CD8-positive, alpha-beta memory T cell (primary cell): Measurements from ENCODE around the gene ASTN2. TPM values are rescaled to one million over a fixed set of nuclear protein-coding genes. Genes with fewer than 3 reads are reported as not detected.
"Not testable (repeated sequence)": the region's sequence is repeated elsewhere in the genome, so short reads cannot be mapped to it uniquely, and the experiment has no call there.

Experiments
- CTCF ChIA-PET: fragments of 350-600 bp; sonication (Branson Sonifier 250); formaldehyde crosslinking; loops from one replicate; lab custom pipeline; 2021; ENCODE audit warnings: antibody characterized with exemption; lab: Charles Lee
- POLR2A ChIA-PET: fragments of 350-600 bp; sonication (Branson Sonifier 250); formaldehyde crosslinking; loops from one replicate; lab custom pipeline; 2021; ENCODE audit warnings: antibody characterized with exemption; lab: Charles Lee
- DNase-seq, 5 donors: peaks; one replicate each; pipeline versions ENCODE4 v3.0.0 to v3.0.0-alpha.2; 2020 to 2022; ENCODE audit warnings: mixed read lengths in 1 of 5
- H3K27ac ChIP-seq: one replicate; pipeline ENCODE4 v1.7.0; 2013; ENCODE audit warnings: low read depth, mild to moderate bottlenecking, low read length, moderate library complexity
- H3K27me3 ChIP-seq: 2 replicates; pipeline ENCODE4 v1.7.0; 2013; ENCODE audit warnings: low read length, mild to moderate bottlenecking; ENCODE audit not compliant: insufficient read depth, poor library complexity, severe bottlenecking
- H3K36me3 ChIP-seq: 2 replicates; pipeline ENCODE4 v1.7.0; 2013; ENCODE audit warnings: mild to moderate bottlenecking, low read length, moderate library complexity; ENCODE audit not compliant: insufficient read depth
- H3K4me1 ChIP-seq: 2 replicates; pipeline ENCODE4 v1.7.0; 2013; ENCODE audit warnings: mild to moderate bottlenecking, low read length, moderate library complexity; ENCODE audit not compliant: insufficient read depth
- H3K4me3 ChIP-seq: 2 replicates; pipeline ENCODE4 v1.7.0; 2013; ENCODE audit warnings: mild to moderate bottlenecking, low read length
- H3K9me3 ChIP-seq: 2 replicates; pipeline ENCODE4 v1.7.0; 2013; ENCODE audit warnings: mild to moderate bottlenecking, low read length
- H3K27ac Mint-ChIP-seq, 8 donors: one replicate each; pipeline ENCODE4 v1.8.0; 2020 to 2021; ENCODE audit warnings: mixed read lengths in 8 of 8, mild to moderate bottlenecking in 6 of 8, inconsistent platforms in 3 of 8, moderate library complexity in 3 of 8
- H3K27me3 Mint-ChIP-seq, 2 donors: one replicate each; pipeline ENCODE4 v1.8.0; 2020 to 2021; ENCODE audit warnings: mixed read lengths in 2 of 2, mild to moderate bottlenecking in 1 of 2, moderate library complexity in 1 of 2
- H3K36me3 Mint-ChIP-seq, 3 donors: one replicate each; pipeline ENCODE4 v1.8.0; 2020 to 2021; ENCODE audit warnings: mixed read lengths in 3 of 3, inconsistent platforms in 1 of 3, mild to moderate bottlenecking in 1 of 3
- H3K4me1 Mint-ChIP-seq, 3 donors: one replicate each; pipeline ENCODE4 v1.8.0; 2020 to 2021; ENCODE audit warnings: mixed read lengths in 3 of 3, inconsistent platforms in 1 of 3, mild to moderate bottlenecking in 1 of 3
- H3K4me3 Mint-ChIP-seq, 7 donors: one replicate each; pipeline ENCODE4 v1.8.0; 2020 to 2021; ENCODE audit warnings: mixed read lengths in 7 of 7, mild to moderate bottlenecking in 6 of 7, moderate library complexity in 4 of 7, inconsistent platforms in 2 of 7
- H3K9me3 Mint-ChIP-seq, 5 donors: one replicate each; pipeline ENCODE4 v1.8.0; 2020 to 2022; ENCODE audit warnings: mixed read lengths in 5 of 5, mild to moderate bottlenecking in 3 of 5, moderate library complexity in 2 of 5, inconsistent platforms in 1 of 5
- polyA plus RNA-seq: library from polyadenylated mRNA; unstranded; fragments of 300-500 nt; fragmentation: Illumina TruSeq; gene quantifications from one replicate; pipeline ENCODE4 v1.2.3, GENCODE V29; 2021
- total RNA-seq, 2 experiments: library from RNA; stranded (reverse); gene quantifications; one replicate each; pipeline ENCODE4 v1.2.3, GENCODE V29; 2021

The ASTN2 gene
- total and polyA plus RNA-seq, 3 experiments from 2014 or later = 4.1 to 4.8 (median 4.2) TPM

- POLR2A ChIA-PET = no interaction called here
Measured at GRCh38 chr9:116901260-116901659, 513.6 kb downstream of the ASTN2 start.

GRCh38 chr9:116900543-116900942, 514.3 kb downstream of the ASTN2 start:
- H3K4me1 Mint-ChIP-seq = no peaks in the 10 kb centered on the region
- no peaks in the 10 kb centered on the region for H3K36me3 ChIP-seq
- H3K4me3 Mint-ChIP-seq = no peak overlapping the region
- H3K9me3 Mint-ChIP-seq = peaks cover 3 to 14% (median 10%) of the 10 kb centered on the region in 5 donors
- CTCF ChIA-PET = no interaction called here
- H3K9me3 ChIP-seq = no peaks in the 10 kb centered on the region
- DNase-seq = no peak
- H3K4me3 ChIP-seq = no peak overlapping the region
- no peaks in the 10 kb centered on the region for H3K27me3 ChIP-seq
- H3K27ac ChIP-seq = no peak overlapping the region
- peaks cover 3% of the 10 kb centered on the region in 2 donors for H3K27me3 Mint-ChIP-seq
- no peaks in the 10 kb centered on the region for H3K36me3 Mint-ChIP-seq
- POLR2A ChIA-PET = no interaction called here
- no peaks in the 10 kb centered on the region for H3K4me1 ChIP-seq
- H3K27ac Mint-ChIP-seq = no peak overlapping the region

More at GRCh38 chr9:116901260-116901659, 513.6 kb downstream of the ASTN2 start:
- no peak overlapping the region for H3K4me3 ChIP-seq
- Mint-ChIP-seq H3K4me1 (no peaks in the 10 kb centered on the region), H3K9me3 (peaks cover 2 to 14% (median 10%) of the 10 kb centered on the region in 5 donors), H3K4me3 (no peak overlapping the region), H3K27ac (no peak overlapping the region), H3K36me3 (no peaks in the 10 kb centered on the region), H3K27me3 (peaks cover 3 to 7% of the 10 kb centered on the region in 2 donors)
- H3K27me3 ChIP-seq = no peaks in the 10 kb centered on the region
- no peaks in the 10 kb centered on the region for H3K4me1 ChIP-seq
- H3K36me3 ChIP-seq = no peaks in the 10 kb centered on the region
- H3K9me3 ChIP-seq = no peaks in the 10 kb centered on the region
- no peak for DNase-seq
- no peak overlapping the region for H3K27ac ChIP-seq
- CTCF ChIA-PET = no interaction called here

- H3K4me1 Mint-ChIP-seq = no peaks in the 10 kb centered on the region
- no peak for DNase-seq
- no peaks in the 10 kb centered on the region for H3K4me1 ChIP-seq
- no peak overlapping the region for H3K4me3 Mint-ChIP-seq
- no peak overlapping the region for H3K27ac ChIP-seq
- no peak overlapping the region for H3K4me3 ChIP-seq
- H3K27ac Mint-ChIP-seq = no peak overlapping the region
- ChIA-PET POLR2A (no interaction called here), CTCF (no interaction called here)
- peaks cover 2 to 14% (median 13%) of the 10 kb centered on the region in 5 donors for H3K9me3 Mint-ChIP-seq
- H3K27me3 ChIP-seq = no peaks in the 10 kb centered on the region
- no peaks in the 10 kb centered on the region for H3K36me3 Mint-ChIP-seq
- H3K36me3 ChIP-seq = no peaks in the 10 kb centered on the region
- H3K9me3 ChIP-seq = no peaks in the 10 kb centered on the region
- peaks cover 3% of the 10 kb centered on the region in 2 donors for H3K27me3 Mint-ChIP-seq
Measured at GRCh38 chr9:116900007-116900367, 514.9 kb downstream of the ASTN2 start.

GRCh38 chr9:116899337-116900006, 515.4 kb downstream of the ASTN2 start:
- Histone ChIP-seq H3K27ac (no peak overlapping the region), H3K27me3 (no peaks in the 10 kb centered on the region), H3K36me3 (no peaks in the 10 kb centered on the region), H3K4me1 (no peaks in the 10 kb centered on the region), H3K9me3 (no peaks in the 10 kb centered on the region), H3K4me3 (no peak overlapping the region)
- Mint-ChIP-seq H3K27me3 (peaks cover 3% of the 10 kb centered on the region in 2 donors), H3K4me1 (no peaks in the 10 kb centered on the region), H3K27ac (no peak overlapping the region), H3K36me3 (no peaks in the 10 kb centered on the region), H3K9me3 (peaks cover 2 to 14% (median 13%) of the 10 kb centered on the region in 5 donors), H3K4me3 (no peak overlapping the region)
- ChIA-PET CTCF (no interaction called here), POLR2A (no interaction called here)
- no peak for DNase-seq

- H3K27ac ChIP-seq, POLR2A ChIA-PET, DNase-seq, H3K4me1 Mint-ChIP-seq, H3K4me3 ChIP-seq, H3K27me3 ChIP-seq, H3K9me3 ChIP-seq, H3K36me3 Mint-ChIP-seq, H3K36me3 ChIP-seq, H3K4me3 Mint-ChIP-seq, H3K4me1 ChIP-seq, H3K27me3 Mint-ChIP-seq, CTCF ChIA-PET: not testable (repeated sequence)
- peak overlapping the region in 1 of 8 donors; percentile 26 for H3K27ac Mint-ChIP-seq
- peaks cover 2 to 14% (median 11%) of the 10 kb centered on the region in 5 donors for H3K9me3 Mint-ChIP-seq
Measured at GRCh38 chr9:116898131-116898530, 516.7 kb downstream of the ASTN2 start.

GRCh38 chr9:116897201-116897600, 517.7 kb downstream of the ASTN2 start:
- no peaks in the 10 kb centered on the region for H3K36me3 ChIP-seq
- Mint-ChIP-seq H3K4me1 (no peaks in the 10 kb centered on the region), H3K9me3 (peaks cover 2 to 14% (median 11%) of the 10 kb centered on the region in 5 donors), H3K27ac (no peak overlapping the region), H3K36me3 (no peaks in the 10 kb centered on the region), H3K27me3 (peaks cover 0 to 3% of the 10 kb centered on the region in 2 donors), H3K4me3 (no peak overlapping the region)
- POLR2A ChIA-PET = no interaction called here
- no peak overlapping the region for H3K27ac ChIP-seq
- no peak overlapping the region for H3K4me3 ChIP-seq
- CTCF ChIA-PET = no interaction called here
- H3K27me3 ChIP-seq = no peaks in the 10 kb centered on the region
- DNase-seq = no peak
- no peaks in the 10 kb centered on the region for H3K9me3 ChIP-seq
- no peaks in the 10 kb centered on the region for H3K4me1 ChIP-seq

- CTCF ChIA-PET = no interaction called here
- Histone ChIP-seq H3K27me3 (no peaks in the 10 kb centered on the region), H3K9me3 (no peaks in the 10 kb centered on the region), H3K27ac (no peak overlapping the region), H3K4me1 (no peaks in the 10 kb centered on the region), H3K4me3 (no peak overlapping the region), H3K36me3 (no peaks in the 10 kb centered on the region)
- Mint-ChIP-seq H3K27me3 (peaks cover 0 to 3% of the 10 kb centered on the region in 2 donors), H3K4me1 (no peaks in the 10 kb centered on the region), H3K4me3 (no peak overlapping the region), H3K36me3 (no peaks in the 10 kb centered on the region), H3K9me3 (peaks cover 2 to 14% (median 10%) of the 10 kb centered on the region in 5 donors), H3K27ac (no peak overlapping the region)
- POLR2A ChIA-PET = no interaction called here
- no peak for DNase-seq
Measured at GRCh38 chr9:116895961-116896360, 518.9 kb downstream of the ASTN2 start.

- Mint-ChIP-seq H3K27me3 (no peaks in the 10 kb centered on the region), H3K36me3 (no peaks in the 10 kb centered on the region), H3K4me1 (no peaks in the 10 kb centered on the region), H3K27ac (no peak overlapping the region), H3K4me3 (no peak overlapping the region), H3K9me3 (peaks cover 0 to 4% (median 2%) of the 10 kb centered on the region in 5 donors)
- DNase-seq = no peak
- ChIA-PET CTCF (no interaction called here), POLR2A (no interaction called here)
- no peaks in the 10 kb centered on the region for H3K9me3 ChIP-seq
- H3K4me3 ChIP-seq = no peak overlapping the region
- no peaks in the 10 kb centered on the region for H3K27me3 ChIP-seq
- no peaks in the 10 kb centered on the region for H3K4me1 ChIP-seq
- H3K27ac ChIP-seq = no peak overlapping the region
- no peaks in the 10 kb centered on the region for H3K36me3 ChIP-seq
Measured at GRCh38 chr9:116891424-116891823, 523.4 kb downstream of the ASTN2 start.
